GM23248 (cell line): Measurements from ENCODE around the gene CDCA7L. TPM values are rescaled to one million over a fixed set of nuclear protein-coding genes. Genes with fewer than 3 reads are reported as not detected.

Experiments
- DNase-seq: peaks from one replicate; pipeline ENCODE4 v3.0.0-alpha.2; 2015
- H2AFZ ChIP-seq: fragments of 200-600 bp; sonication (generic); 2 replicates; pipeline ENCODE4 v1.6.1; 2016; ENCODE audit warnings: antibody characterized with exemption
- H3F3A ChIP-seq: fragments of 200-600 bp; sonication (generic); 2 replicates; pipeline ENCODE4 v1.6.1; 2016; ENCODE audit warnings: mild to moderate bottlenecking, antibody characterized with exemption, mixed run types; ENCODE audit not compliant: insufficient read depth
- H3K27ac ChIP-seq: fragments of 200-600 bp; sonication (generic); 2 replicates; pipeline ENCODE4 v1.5.1; 2016; ENCODE audit warnings: mild to moderate bottlenecking
- H3K27me3 ChIP-seq: fragments of 200-600 bp; sonication (generic); replicated peaks from 2 replicates; pipeline ENCODE4 v1.6.1; 2016; ENCODE audit warnings: mild to moderate bottlenecking; ENCODE audit not compliant: insufficient read depth
- H3K36me3 ChIP-seq: fragments of 200-600 bp; sonication (generic); 2 replicates; pipeline ENCODE4 v1.6.1; 2016; ENCODE audit warnings: low read depth, mild to moderate bottlenecking
- H3K4me1 ChIP-seq: fragments of 200-600 bp; sonication (generic); 2 replicates; pipeline ENCODE4 v1.6.1; 2016; ENCODE audit warnings: mild to moderate bottlenecking; ENCODE audit not compliant: insufficient read depth
- H3K4me2 ChIP-seq: fragments of 200-600 bp; sonication (generic); one replicate; pipeline ENCODE4 v1.6.1; 2016; ENCODE audit warnings: mild to moderate bottlenecking; ENCODE audit not compliant: unreplicated experiment
- H3K4me3 ChIP-seq: fragments of 200-600 bp; sonication (generic); 2 replicates; pipeline ENCODE4 v1.5.1; 2016; ENCODE audit warnings: mild to moderate bottlenecking
- H3K79me2 ChIP-seq: fragments of 200-600 bp; sonication (generic); 2 replicates; pipeline ENCODE4 v1.6.1; 2016; ENCODE audit warnings: mild to moderate bottlenecking; ENCODE audit not compliant: insufficient read depth
- H3K9ac ChIP-seq: fragments of 200-600 bp; sonication (generic); 2 replicates; pipeline ENCODE4 v1.6.1; 2016; ENCODE audit warnings: mild to moderate bottlenecking
- H3K9me2 ChIP-seq: fragments of 200-600 bp; sonication (generic); 2 replicates; pipeline ENCODE4 v1.6.1; 2016; ENCODE audit warnings: mixed run types, mild to moderate bottlenecking, moderate library complexity; ENCODE audit not compliant: insufficient read depth
- H3K9me3 ChIP-seq: fragments of 200-600 bp; sonication (generic); one replicate; pipeline ENCODE4 v1.6.1; 2017; ENCODE audit warnings: low read depth
- H4K20me1 ChIP-seq: fragments of 200-600 bp; sonication (generic); 2 replicates; pipeline ENCODE4 v1.6.0; 2016; ENCODE audit not compliant: insufficient read depth
- EZH2 ChIP-seq: fragments of 200-600 bp; sonication (generic); IDR thresholded peaks from 2 replicates; pipeline ENCODE4 v1.6.1; 2018; ENCODE audit warnings: antibody characterized with exemption, mild to moderate bottlenecking; ENCODE audit not compliant: insufficient read depth, poor library complexity, severe bottlenecking
- EZH2phosphoT487 ChIP-seq: fragments of 200-600 bp; sonication (generic); IDR thresholded peaks from 2 replicates; pipeline ENCODE4 v1.6.1; 2018; ENCODE audit warnings: antibody characterized with exemption, moderate library complexity, mild to moderate bottlenecking, low read depth; ENCODE audit not compliant: insufficient read depth
- WGBS, 2 experiments: methylation state at CpG; one replicate each; pipeline ENCODE4 v1.1.6; 2015 to 2017; ENCODE audit warnings: low lambda C conversion rate in 2 of 2, low coverage in 1 of 2; ENCODE audit errors: missing lambda C conversion rate in 2 of 2; 5-methylcytosine and 5-hydroxymethylcytosine counted together
- in situ Hi-C: fragments of 300-500 bp; cut with MboI; formaldehyde crosslinking; loops from 2 replicates; pipeline ENCODE4 v1.15.0; 2020
- polyA plus RNA-seq: library from polyadenylated mRNA; unstranded; fragments of >200 nt; fragmentation: Nextera tagmentation; extraction: Ambion mirVana; gene quantifications from 2 replicates; pipeline ENCODE4 v1.2.1, GENCODE V29; 2016
- total RNA-seq: library from RNA; depleted of rRNA; stranded (reverse); fragments of >200 nt; shearing (Covaris generic); gene quantifications from 2 replicates; pipeline ENCODE4 v1.2.3, GENCODE V29; 2014

CDCA7L gene
- total and polyA plus RNA-seq, 2 experiments from 2014 or later, result 44.1 to 45.9 TPM

DNA sequence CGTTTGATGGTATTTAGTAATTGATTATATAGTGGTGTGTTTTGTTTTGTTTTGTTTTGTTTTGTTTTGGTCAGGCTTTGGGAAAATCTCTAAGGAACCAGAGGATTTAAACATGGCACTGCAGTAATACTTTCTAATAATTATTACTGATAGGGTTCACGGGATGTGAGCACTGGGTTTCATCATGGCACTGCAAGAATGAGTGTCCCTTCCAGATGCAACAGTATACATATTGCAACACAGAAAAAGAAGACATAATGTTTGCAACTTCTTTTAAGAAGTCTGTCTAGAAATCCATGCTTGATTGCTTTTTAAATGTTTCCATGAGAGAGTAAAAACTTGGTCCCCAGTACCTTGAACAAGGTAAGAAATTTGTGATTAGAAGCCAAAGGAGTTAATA is 2.2 kb upstream of the CDCA7L start:
- Histone ChIP-seq H3K9ac (no peak overlapping the region), H4K20me1 (no peaks in the 10 kb centered on the region), H3F3A (peaks cover 13% of the 10 kb centered on the region), H3K9me3 (no peaks in the 10 kb centered on the region), H2AFZ (no peak overlapping the region), H3K27me3 (no peaks in the 10 kb centered on the region), H3K4me1 (peaks cover 20% of the 10 kb centered on the region), H3K36me3 (no peaks in the 10 kb centered on the region), H3K4me3 (no peak overlapping the region), H3K27ac (no peak overlapping the region), H3K4me2 (no peak overlapping the region), H3K79me2 (peaks cover 15% of the 10 kb centered on the region), H3K9me2 (no peaks in the 10 kb centered on the region)
- WGBS, 2 experiments, result 31 to 38% methylated on average over 2 of the region's 2 CpGs
- in situ Hi-C loops, result no loop called here
- TF ChIP-seq EZH2 (no peak), EZH2phosphoT487 (no peak)
- DNase-seq, result no peak

DNA sequence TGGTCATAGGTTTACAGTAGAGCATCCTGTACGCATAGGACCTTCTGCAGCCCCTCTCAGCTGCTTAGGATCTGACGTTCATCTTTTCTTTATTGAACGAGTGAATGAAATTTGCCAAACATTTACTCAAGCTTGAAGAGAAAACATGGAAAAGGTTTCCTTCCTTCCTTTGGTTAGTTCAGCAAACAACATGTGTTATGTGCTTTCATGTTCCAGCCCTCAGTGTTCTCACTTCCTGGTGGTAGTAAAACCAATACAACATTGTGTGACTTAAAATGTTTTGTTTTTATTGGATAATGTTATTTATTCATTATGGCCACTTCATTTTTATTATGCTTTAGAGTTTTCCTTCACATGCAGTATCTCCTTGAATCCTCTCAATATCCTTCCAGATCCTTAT is 1.4 kb upstream of the CDCA7L start:
- in situ Hi-C loops, result no loop called here
- no peak overlapping the region for H3K4me2 ChIP-seq
- H3K9me3 ChIP-seq, result no peaks in the 10 kb centered on the region

DNA sequence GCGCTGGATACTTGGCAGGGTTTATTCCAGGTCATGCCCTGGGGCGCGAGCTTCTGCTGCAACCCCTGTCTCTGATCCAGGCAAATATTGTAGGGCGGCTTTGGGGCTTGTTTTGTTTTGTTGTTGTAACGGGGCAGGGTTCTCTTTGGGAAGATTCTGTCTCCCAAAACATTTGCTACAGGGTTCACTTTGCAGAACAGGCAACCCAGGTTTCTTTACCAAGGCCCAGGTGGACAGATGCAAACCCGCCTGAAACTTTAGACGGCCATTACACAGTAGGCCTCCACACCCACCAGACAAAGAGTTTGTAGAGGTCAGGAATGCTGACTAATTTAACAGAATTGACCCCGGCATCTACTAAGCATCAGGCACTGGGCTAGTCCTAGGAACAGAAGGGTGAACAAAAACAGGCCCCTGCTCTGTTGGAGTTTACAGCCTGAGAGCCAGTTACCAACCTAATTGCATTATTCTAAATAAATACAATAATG is 567 bp upstream of the CDCA7L start:
- DNase-seq, result peak; percentile 37
- Histone ChIP-seq H3K4me2 (peak overlapping the region; percentile 93), H3K9ac (peak overlapping the region; percentile 83), H3K36me3 (no peaks in the 10 kb centered on the region), H3K79me2 (peaks cover 30% of the 10 kb centered on the region), H3K9me3 (no peaks in the 10 kb centered on the region), H3K27ac (no peak overlapping the region), H2AFZ (peak overlapping the region; percentile 81), H3K4me3 (peak overlapping the region; percentile 81), H3K4me1 (peaks cover 34% of the 10 kb centered on the region), H3K27me3 (no peaks in the 10 kb centered on the region), H3K9me2 (no peaks in the 10 kb centered on the region), H4K20me1 (no peaks in the 10 kb centered on the region), H3F3A (peaks cover 28% of the 10 kb centered on the region)
- TF ChIP-seq EZH2phosphoT487 (no peak), EZH2 (no peak)
- WGBS, 2 experiments, result 12 to 15% methylated on average over 8 of the region's 8 CpGs
- in situ Hi-C loops, result no loop called here

More for the DNA sequence above, 1.4 kb upstream of the CDCA7L start:
- no peaks in the 10 kb centered on the region for H4K20me1 ChIP-seq
- no peak for DNase-seq
- no peak overlapping the region for H3K9ac ChIP-seq
- TF ChIP-seq EZH2phosphoT487 (no peak), EZH2 (no peak)
- WGBS, 2 experiments, result 48% methylated on average over 3 of the region's 3 CpGs
- H3K27ac ChIP-seq, result no peak overlapping the region
- no peak overlapping the region for H3K4me3 ChIP-seq
- H3K27me3 ChIP-seq, result no peaks in the 10 kb centered on the region
- H3F3A ChIP-seq, result peaks cover 22% of the 10 kb centered on the region
- H3K4me1 ChIP-seq, result peaks cover 27% of the 10 kb centered on the region
- peaks cover 22% of the 10 kb centered on the region for H3K79me2 ChIP-seq
- H3K36me3 ChIP-seq, result no peaks in the 10 kb centered on the region
- no peaks in the 10 kb centered on the region for H3K9me2 ChIP-seq
- no peak overlapping the region for H2AFZ ChIP-seq

DNA sequence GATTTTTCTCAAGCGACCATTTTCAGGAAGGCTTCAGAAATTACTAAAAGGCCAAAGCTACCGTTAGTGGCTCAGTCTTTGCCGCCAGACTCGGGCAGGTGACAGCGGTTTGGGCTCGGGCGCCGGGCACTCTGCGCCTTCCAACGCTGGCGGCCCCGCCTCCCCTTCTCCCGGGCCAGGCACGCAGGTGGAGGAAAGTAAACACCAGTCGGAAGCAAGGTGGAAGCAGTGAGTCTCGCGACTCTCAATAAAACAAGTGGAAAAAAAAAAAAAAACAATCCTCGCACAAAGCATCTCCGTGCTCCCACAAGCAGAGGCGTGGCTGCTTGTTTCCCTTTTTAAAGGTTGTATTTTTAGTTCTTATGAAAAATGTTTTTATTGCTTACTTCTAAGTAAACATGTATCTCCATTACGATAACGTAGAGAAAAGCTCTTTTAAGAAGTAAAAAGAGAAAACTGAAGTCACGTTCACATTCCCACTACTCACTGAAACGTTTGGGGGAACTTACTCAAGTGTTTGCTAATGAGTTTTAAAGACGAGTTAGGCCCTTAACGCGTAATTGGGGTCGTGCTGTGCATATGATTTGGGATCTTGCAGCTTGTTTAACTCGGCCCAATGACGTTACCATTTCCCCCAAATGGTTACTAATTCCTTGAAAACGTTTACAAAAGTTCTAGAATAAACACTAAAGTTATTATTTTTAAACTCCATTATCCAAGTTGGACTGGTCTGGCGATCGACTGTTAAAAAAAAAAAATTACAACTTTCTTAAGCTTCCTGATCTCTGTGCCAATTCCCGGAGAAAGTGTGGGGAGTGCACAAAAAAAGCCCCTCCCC is 864 bp downstream of the CDCA7L start:
- peak overlapping the region; percentile 81 for H3K4me3 ChIP-seq
- peak overlapping the region; percentile 81 for H2AFZ ChIP-seq
- peaks cover 45% of the 10 kb centered on the region for H3K79me2 ChIP-seq
- TF ChIP-seq EZH2, result no peak
- TF ChIP-seq EZH2phosphoT487, result no peak
- no peaks in the 10 kb centered on the region for H3K9me2 ChIP-seq
- no peaks in the 10 kb centered on the region for H3K27me3 ChIP-seq
- H3K9me3 ChIP-seq, result no peaks in the 10 kb centered on the region
- WGBS, 2 experiments, result 4% methylated on average over 34 of the region's 34 CpGs
- H3K4me1 ChIP-seq, result peaks cover 37% of the 10 kb centered on the region
- in situ Hi-C loops, result no loop called here
- peak overlapping the region; percentile 67 for H3K27ac ChIP-seq
- H3K9ac ChIP-seq, result peak overlapping the region; percentile 83
- no peaks in the 10 kb centered on the region for H4K20me1 ChIP-seq
- peaks cover 30% of the 10 kb centered on the region for H3F3A ChIP-seq
- peak; percentile 53 for DNase-seq
- H3K4me2 ChIP-seq, result peak overlapping the region; percentile 93
- H3K36me3 ChIP-seq, result no peaks in the 10 kb centered on the region
